GM19240 (cell line): ENCODE measurements around the gene NUF2.

Experiments
- DNase-seq: peaks from one replicate; pipeline ENCODE4 v3.0.0; 2011; ENCODE audit warnings: low spot score; ENCODE audit not compliant: insufficient read length

Gene NUF2

DNA sequence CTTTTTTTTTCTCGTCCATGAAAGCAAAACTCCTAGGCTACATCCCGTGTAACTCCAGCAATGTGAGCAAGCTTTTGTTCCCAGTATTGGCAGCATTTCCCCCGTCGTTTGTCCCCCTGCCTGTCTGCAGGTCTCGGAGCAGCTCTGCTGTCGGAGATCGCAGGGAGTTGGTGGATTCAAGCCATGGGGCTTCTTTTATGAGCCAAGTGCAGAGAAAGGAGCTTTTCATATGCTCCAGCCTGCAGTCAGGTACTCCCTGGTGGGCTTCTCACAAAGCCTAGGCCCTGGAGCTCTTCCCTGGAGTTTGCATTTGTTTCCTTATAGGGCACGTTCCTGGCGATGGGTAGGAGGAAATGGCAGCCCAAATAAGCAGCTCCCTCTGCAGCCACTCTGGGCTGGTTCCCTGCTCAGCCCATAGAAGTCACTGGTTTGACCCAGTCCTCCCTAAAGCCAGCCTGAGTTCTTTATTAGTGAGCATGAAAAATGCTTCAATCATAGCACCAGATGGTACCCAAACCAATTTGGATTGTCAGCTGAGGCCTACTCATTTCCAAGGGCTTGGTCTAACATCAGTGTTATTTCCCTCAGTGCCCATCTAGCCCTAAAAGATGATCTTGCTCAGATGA is 78.3 kb downstream of the NUF2 start:
- no peak for DNase-seq

DNA sequence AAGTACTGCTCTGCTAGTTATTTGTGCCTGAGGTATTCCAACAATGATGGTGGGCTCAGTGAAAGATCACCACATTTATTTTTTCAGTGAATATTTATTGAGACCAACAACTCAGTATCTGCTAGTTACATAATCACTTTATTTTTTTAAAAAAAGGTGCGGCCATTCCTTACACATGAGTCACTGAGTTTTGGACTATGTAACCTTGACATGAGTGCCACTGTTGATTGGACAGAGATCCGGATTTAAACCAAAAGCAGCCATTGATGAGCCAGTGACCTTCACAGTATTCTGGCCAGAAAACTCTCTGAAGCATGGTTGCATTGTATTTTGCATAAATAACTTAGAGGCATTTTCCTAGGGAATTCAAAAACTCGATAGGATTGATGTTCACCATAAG is 79.5 kb downstream of the NUF2 start:
- no peak for DNase-seq
